Activated naive CD4-positive, alpha-beta T cell treated with anti-CD3 and anti-CD28 coated beads, Interleukin-2, amount 50 U/mL, for 24 hours (primary cell): ENCODE results near the gene SLC7A4.

ENCODE experiments used
- H3K27ac Mint-ChIP-seq: one replicate; pipeline ENCODE4 v1.8.0; 2021; ENCODE audit warnings: mild to moderate bottlenecking, mixed read lengths
- H3K27me3 Mint-ChIP-seq: one replicate; pipeline ENCODE4 v1.8.0; 2021; ENCODE audit warnings: mixed read lengths
- H3K36me3 Mint-ChIP-seq: one replicate; pipeline ENCODE4 v1.8.0; 2021; ENCODE audit warnings: mixed read lengths
- H3K4me1 Mint-ChIP-seq: one replicate; pipeline ENCODE4 v1.8.0; 2021; ENCODE audit warnings: mixed read lengths
- H3K4me3 Mint-ChIP-seq: one replicate; pipeline ENCODE4 v1.8.0; 2021; ENCODE audit warnings: mild to moderate bottlenecking, mixed read lengths
- H3K9me3 Mint-ChIP-seq: one replicate; pipeline ENCODE4 v1.8.0; 2021; ENCODE audit warnings: mixed read lengths

Gene SLC7A4

DNA sequence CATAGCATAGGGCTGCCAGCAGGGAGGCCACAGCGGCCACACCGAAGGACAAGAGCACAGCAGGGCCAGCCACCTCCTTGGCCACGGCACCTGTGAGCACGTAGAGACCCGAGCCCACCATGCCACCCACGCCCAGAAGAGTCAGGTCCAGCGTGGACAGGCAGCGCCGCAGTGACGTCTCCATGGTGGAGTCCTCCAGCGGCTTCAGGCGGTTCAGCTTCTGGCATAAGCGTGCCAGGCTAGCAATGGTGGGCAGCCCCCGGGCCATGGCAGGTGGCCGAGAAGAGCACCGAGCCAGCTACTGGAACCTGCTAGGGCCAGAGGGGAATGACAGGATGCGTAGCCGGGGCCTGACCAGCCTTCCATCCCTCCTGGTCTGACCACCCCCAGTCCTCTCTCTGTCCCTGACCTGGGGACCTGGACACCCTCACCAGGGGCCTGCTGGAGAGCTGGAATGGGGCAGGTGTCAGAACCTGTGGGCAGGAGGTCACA, 770 bp downstream of the SLC7A4 start:
- no peak overlapping the region for H3K27ac Mint-ChIP-seq
- H3K4me3 Mint-ChIP-seq, result peak overlapping the region; percentile 15

DNA sequence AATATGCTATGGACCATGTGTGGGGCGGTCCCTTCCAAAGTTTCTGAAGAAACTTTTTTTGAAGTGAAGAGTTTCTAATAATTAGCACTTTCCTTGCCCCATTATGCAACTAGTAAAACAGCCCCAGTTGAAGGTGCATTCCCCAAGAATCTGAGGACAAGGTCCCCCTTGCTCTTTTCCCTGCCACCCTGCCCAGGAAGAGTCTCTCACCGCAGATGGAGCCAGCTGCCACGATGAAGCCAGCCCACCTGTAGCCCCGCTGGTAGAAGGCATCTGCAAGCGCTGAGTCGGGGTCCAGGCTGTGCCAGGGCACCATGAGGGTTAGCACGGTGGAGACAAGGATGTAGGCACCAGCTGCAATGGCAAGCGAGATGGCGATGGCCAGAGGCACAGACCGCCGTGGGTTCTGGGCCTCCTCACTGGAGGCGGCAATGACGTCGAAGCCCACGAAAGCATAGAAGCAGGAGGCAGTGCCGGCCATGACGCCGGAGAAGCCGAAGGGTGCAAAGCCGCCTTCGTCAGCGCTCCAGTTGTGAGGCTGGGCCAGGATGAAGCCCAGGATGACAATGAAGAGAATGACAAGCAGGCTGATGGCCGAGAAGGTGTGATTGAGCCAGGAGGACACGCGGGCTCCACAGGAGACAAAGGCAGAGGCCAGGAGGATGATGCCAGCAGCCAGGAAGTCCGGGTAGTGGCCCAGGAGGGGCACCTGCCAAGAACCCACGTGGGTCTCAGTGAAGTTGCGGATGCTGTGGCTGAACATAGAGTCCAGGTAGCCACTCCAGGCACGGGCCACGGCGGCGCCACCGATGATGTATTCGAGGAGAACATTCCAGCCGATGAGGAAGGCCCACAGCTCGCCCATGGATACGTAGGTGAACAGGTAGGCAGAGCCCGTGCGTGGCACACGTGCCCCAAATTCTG, 1.5 kb downstream of the SLC7A4 start:
- Mint-ChIP-seq H3K4me1 (no peaks in the 10 kb centered on the region), H3K27ac (no peak overlapping the region), H3K27me3 (peaks cover 17% of the 10 kb centered on the region), H3K4me3 (peak overlapping the region; percentile 15), H3K9me3 (no peaks in the 10 kb centered on the region), H3K36me3 (no peaks in the 10 kb centered on the region)

More for the DNA sequence above, 770 bp downstream of the SLC7A4 start:
- H3K27me3 Mint-ChIP-seq, result peaks cover 17% of the 10 kb centered on the region
- H3K9me3 Mint-ChIP-seq, result no peaks in the 10 kb centered on the region
- no peaks in the 10 kb centered on the region for H3K4me1 Mint-ChIP-seq
- no peaks in the 10 kb centered on the region for H3K36me3 Mint-ChIP-seq

DNA sequence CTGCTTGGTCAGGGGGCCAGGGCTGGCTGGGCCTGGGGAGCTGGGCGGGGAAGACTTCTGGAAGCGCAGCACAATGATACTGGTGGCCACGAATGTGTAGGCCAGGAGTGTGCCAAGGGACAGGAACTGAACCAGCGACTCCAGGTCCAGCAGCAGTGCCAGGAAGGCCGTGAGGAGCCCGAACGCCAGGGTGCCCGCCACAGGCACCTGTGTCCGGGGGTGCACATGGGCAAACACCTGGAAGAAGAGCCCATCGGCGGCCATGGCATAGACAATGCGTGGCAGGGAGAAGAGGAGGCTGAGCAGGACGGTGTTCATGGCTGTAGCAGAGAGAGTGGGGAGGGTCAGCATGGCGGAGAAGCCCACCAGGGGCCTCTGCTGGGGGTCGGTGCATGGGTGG, 2.3 kb downstream of the SLC7A4 start:
- H3K27me3 Mint-ChIP-seq, result peaks cover 17% of the 10 kb centered on the region
- H3K9me3 Mint-ChIP-seq, result no peaks in the 10 kb centered on the region

DNA sequence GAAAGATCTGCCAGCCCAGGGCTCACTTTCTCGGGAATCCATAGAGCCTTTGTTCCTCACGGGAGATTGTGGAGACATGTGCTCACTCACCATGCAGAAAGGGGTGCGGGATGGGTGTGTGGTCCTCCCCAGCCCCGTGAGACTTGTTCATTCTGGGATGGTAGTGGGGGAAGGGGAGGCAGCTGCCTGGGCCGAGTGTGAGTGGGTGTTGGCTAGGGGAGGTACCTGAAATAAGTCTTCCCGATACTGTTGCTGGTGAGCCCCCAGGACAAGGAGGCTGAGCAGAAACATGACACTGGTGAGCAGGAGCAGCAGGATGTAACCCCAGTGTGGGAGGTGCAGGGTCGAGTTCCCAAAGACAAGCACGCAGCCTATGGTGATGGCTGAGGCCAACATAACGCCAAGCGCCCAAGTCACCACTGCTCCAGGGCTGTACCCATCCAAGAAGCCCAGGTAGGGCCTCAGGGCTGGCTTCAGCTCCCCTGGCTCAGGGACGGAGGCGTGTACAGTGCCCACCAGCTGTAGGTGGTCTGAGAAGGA, 2.8 kb downstream of the SLC7A4 start:
- H3K27me3 Mint-ChIP-seq, result peaks cover 17% of the 10 kb centered on the region
- peaks cover 8% of the 10 kb centered on the region for H3K4me1 Mint-ChIP-seq
- H3K36me3 Mint-ChIP-seq, result no peaks in the 10 kb centered on the region
- H3K9me3 Mint-ChIP-seq, result no peaks in the 10 kb centered on the region
- H3K27ac Mint-ChIP-seq, result no peak overlapping the region
- no peak overlapping the region for H3K4me3 Mint-ChIP-seq

More for the DNA sequence above, 2.3 kb downstream of the SLC7A4 start:
- peaks cover 7% of the 10 kb centered on the region for H3K4me1 Mint-ChIP-seq
- H3K4me3 Mint-ChIP-seq, result no peak overlapping the region
- H3K27ac Mint-ChIP-seq, result no peak overlapping the region
- no peaks in the 10 kb centered on the region for H3K36me3 Mint-ChIP-seq

DNA sequence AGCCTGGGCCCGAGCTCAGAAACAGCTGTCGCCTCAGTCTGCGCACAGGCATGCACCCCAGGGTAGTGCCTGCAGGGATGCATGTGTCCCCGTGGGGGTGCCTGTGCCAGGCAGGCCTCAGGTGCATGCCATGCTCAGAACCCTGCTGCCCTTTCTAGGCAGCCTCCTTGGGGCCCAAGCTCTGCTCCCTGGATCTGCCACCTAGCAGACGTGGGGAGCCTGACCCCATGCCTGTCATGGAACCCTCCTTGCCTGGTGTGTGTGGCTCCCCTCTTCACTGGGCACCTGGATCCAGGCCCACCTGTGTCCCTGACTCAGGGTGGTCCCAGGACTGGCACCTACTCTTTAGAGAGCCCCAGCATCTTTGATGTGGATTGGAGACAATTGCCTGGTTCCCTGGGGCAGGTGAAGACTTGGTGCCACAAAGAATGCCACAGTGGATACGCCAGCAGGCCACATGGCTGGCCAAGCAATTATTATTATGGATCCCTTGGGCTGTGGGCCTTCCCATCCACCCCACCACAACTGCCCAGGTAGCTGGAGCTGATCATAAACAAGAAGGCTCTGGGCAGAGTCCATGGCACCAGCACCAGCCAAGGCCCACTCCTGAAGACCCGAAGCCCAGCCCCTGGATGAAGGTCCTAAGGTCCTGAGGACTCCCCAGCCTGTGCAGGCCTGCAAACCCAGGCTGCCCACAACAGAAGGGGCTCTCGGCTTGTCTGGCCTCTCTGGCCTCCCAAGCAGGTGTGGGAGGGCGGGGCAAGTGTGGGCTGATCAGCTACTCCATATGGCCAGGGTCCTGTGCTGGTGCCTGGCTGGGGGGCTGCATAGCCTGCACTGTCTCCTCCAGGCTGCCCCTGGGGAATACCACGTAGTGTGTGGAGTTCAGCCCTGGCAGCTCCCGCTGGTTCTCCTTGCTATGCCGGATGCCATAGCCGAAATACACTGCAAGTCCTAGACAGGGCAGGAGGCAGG, 3.8 kb downstream of the SLC7A4 start:
- no peaks in the 10 kb centered on the region for H3K9me3 Mint-ChIP-seq
- peaks cover 17% of the 10 kb centered on the region for H3K27me3 Mint-ChIP-seq
- H3K4me1 Mint-ChIP-seq, result peaks cover 8% of the 10 kb centered on the region
- H3K36me3 Mint-ChIP-seq, result no peaks in the 10 kb centered on the region
- no peak overlapping the region for H3K27ac Mint-ChIP-seq
- no peak overlapping the region for H3K4me3 Mint-ChIP-seq

DNA sequence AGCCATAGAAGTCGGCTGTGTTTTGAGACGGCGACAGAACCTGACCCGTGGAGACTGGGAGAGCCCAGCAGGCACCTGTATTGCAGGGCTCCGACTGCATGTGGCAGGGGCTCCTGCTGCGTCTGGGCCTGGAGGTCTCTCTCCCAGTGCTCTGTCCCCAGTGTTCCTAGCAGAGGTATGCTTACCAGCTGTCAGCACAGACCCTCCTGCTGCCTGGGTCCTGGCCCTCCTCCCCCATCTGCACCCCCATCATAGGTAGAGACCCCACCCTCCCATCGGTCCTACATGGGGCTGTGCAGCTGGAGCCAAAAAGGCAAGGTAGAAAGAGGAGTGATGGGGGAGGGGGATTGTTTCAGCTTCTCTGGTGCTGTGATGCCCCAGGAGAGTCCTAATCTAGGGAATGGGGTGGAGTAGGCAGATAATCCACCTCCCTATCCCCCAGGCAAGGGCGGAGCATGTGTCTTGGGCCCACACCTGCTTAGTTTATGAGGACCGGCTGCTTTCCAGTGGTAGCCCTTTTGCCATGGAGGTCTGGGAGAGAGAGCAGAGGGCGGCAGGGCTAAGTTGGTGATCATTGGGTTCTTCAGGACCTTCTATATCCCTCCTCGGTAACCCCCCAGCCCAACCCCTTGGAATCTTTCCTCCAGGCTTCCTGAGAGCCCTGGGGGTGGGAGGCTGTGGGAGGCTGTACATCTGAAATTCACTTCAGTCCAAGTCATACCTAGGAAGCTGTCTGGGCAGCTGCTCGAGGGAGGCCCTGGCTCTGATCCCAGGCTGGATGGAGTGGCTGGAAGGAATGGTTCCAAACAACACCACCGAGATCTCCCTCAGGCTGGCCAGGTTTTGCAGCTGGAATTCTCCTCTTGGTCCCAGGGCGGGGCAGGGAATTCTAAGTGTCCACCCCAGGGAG, 5.3 kb downstream of the SLC7A4 start:
- Mint-ChIP-seq H3K4me3 (no peak overlapping the region), H3K36me3 (no peaks in the 10 kb centered on the region), H3K4me1 (peaks cover 8% of the 10 kb centered on the region), H3K27ac (no peak overlapping the region), H3K9me3 (no peaks in the 10 kb centered on the region), H3K27me3 (peaks cover 12% of the 10 kb centered on the region)

DNA sequence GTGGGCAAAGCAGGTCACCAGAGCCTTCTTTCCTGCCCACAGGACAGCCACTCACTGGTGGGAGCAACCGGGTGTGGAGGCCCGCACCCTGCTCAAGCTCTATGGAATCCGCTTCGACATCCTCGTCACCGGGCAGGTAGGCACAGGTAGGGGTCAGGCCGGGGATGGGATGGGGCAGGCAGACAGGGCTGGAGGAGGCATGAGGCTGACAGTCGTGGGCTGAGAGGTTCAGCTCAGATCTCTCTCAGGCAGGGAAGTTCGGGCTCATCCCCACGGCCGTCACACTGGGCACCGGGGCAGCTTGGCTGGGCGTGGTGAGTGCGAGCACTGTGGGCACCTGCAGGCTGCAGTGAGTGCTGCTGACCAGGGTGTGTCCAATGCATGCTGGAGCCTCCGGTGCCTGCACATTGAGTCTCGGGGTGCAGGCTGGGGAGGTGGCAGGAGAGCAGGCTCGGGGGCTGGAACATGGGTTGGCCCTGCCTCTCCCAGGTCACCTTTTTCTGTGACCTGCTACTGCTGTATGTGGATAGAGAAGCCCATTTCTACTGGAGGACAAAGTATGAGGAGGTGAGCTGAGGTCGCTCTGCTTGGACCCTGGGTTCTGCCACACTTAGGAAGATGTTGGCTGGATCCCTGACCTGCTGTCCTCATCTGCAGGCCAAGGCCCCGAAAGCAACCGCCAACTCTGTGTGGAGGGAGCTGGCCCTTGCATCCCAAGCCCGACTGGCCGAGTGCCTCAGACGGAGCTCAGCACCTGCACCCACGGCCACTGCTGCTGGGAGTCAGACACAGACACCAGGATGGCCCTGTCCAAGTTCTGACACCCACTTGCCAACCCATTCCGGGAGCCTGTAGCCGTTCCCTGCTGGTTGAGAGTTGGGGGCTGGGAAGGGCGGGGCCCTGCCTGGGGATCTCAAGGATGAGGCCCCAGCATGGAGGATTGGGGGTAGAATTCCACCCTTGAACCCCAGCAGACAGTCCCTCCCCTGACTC, 6.3 kb downstream of the SLC7A4 start:
- H3K9me3 Mint-ChIP-seq, result no peaks in the 10 kb centered on the region
- H3K36me3 Mint-ChIP-seq, result no peaks in the 10 kb centered on the region
- no peak overlapping the region for H3K27ac Mint-ChIP-seq
- H3K4me1 Mint-ChIP-seq, result peaks cover 8% of the 10 kb centered on the region
- H3K4me3 Mint-ChIP-seq, result no peak overlapping the region
- H3K27me3 Mint-ChIP-seq, result peaks cover 8% of the 10 kb centered on the region

DNA sequence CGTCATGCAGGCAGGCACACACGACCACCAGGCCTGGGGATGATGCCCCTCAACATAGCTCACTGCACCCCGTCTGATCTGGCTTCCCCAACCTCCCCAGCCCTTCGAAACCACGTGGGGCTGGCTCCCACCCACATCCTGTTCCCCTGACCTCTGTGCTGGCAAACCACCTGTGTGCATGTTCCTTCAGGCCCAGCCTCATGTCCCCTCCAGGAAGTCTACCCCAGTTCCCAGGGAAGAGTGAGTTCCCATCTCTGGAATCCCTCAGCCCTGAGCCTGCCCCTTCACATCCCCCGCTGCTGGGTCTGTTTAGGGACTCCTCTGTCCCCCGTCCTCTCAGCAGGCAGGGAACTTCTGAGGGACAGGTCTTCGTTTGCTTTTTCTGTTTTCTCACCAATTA, 7.1 kb downstream of the SLC7A4 start:
- Mint-ChIP-seq H3K4me3 (no peak overlapping the region), H3K4me1 (peaks cover 8% of the 10 kb centered on the region), H3K36me3 (no peaks in the 10 kb centered on the region), H3K27ac (peak overlapping the region; percentile 8), H3K9me3 (no peaks in the 10 kb centered on the region), H3K27me3 (peaks cover 2% of the 10 kb centered on the region)

DNA sequence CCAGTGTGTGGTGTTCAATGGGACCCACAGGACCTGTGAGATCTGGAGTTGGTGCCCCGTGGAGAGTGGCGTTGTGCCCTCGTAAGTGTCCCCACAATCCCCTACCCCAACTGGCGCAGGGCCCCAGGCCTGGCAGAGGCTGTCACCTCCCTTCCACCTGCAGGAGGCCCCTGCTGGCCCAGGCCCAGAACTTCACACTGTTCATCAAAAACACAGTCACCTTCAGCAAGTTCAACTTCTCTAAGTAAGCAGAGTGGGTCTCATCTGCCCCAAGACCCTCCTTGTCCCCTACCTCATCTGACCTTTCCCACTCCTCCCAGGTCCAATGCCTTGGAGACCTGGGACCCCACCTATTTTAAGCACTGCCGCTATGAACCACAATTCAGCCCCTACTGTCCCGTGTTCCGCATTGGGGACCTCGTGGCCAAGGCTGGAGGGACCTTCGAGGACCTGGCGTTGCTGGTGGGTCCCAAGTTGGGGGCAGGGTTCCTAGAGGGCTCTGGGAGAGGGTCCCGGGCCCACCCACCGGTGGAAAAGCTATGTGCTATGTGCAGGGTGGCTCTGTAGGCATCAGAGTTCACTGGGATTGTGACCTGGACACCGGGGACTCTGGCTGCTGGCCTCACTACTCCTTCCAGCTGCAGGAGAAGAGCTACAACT, 9.3 kb downstream of the SLC7A4 start:
- Mint-ChIP-seq H3K4me1 (peaks cover 8% of the 10 kb centered on the region), H3K36me3 (no peaks in the 10 kb centered on the region), H3K9me3 (no peaks in the 10 kb centered on the region), H3K4me3 (no peak overlapping the region), H3K27ac (no peak overlapping the region), H3K27me3 (no peaks in the 10 kb centered on the region)

DNA sequence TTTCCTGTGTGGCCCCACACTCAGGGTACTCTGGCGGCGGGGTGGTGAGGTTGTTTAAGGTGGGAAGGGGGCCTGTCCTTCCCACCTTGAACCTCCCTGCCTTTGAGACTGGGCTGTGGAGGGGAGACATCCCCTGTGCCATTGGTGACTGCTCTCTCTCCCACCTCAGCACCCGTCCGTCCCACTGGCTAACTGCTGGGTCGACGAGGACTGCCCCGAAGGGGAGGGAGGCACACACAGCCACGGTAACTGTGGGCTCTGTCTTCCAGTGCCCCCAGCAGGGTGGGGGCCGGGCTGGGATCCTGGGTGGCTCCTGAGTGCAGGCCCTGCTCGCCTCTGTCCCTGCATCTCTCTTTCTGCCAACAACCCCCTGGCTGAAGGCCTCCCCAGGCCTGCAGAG, 9.9 kb downstream of the SLC7A4 start:
- H3K27ac Mint-ChIP-seq, result no peak overlapping the region

DNA sequence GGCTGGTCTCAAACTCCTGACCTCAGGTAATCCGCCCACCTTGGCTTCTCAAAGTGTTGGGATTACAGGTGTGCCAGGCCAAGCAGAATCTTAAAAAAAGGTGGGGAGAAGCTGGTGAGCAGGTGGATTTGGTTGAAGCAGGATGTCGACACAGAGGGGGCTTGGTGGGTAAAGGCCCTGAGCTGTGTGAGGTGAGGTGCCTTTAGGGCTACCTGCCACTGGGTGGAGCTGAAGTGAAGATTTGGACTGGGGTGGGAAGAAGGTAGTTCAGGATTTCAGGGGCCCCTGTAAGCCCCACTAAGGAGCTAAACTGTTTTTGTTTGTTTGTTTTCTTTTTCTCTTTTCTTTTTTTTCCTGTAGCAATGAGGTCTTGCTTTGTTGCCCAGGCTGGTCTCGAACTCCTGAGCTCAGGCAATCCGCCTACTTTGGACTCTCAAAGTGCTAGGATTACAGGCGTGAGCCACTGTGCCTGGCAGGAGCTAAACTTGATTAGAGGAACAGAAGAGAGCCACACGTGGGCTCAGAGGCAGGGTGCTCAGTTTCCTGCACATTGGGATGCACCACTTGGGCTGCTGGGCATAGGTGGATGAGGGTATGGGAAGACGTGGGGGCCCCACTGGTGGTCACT, 11.4 kb downstream of the SLC7A4 start:
- H3K4me3 Mint-ChIP-seq, result no peak overlapping the region
- no peaks in the 10 kb centered on the region for H3K9me3 Mint-ChIP-seq
- no peaks in the 10 kb centered on the region for H3K36me3 Mint-ChIP-seq
- peak overlapping the region; percentile 62 for H3K27ac Mint-ChIP-seq
- H3K4me1 Mint-ChIP-seq, result peaks cover 18% of the 10 kb centered on the region
- no peaks in the 10 kb centered on the region for H3K27me3 Mint-ChIP-seq

More for the DNA sequence above, 9.9 kb downstream of the SLC7A4 start:
- no peaks in the 10 kb centered on the region for H3K36me3 Mint-ChIP-seq
- H3K4me1 Mint-ChIP-seq, result peaks cover 8% of the 10 kb centered on the region
- no peak overlapping the region for H3K4me3 Mint-ChIP-seq
- no peaks in the 10 kb centered on the region for H3K27me3 Mint-ChIP-seq
- H3K9me3 Mint-ChIP-seq, result no peaks in the 10 kb centered on the region

DNA sequence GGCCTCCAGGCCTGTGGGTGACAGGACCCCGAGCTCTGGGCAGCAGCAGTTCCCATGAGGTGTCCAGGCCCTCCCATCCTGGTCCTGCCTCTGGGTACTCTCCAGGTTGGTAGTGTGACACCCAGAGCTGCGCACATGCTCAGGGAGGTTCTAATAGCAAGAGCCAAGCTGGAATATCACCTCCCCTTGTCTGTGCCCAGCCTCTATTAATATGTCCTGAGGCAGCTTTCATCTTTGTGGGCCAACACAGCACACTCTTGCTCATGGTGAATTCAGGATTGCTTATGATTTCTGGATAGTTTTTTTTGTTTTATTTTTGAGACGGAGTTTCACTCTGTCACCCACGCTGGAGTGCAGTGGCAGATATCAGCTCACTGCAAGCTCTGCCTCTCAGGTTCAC, 14.0 kb downstream of the SLC7A4 start:
- H3K9me3 Mint-ChIP-seq, result no peaks in the 10 kb centered on the region
- no peak overlapping the region for H3K4me3 Mint-ChIP-seq
- no peaks in the 10 kb centered on the region for H3K27me3 Mint-ChIP-seq
- no peaks in the 10 kb centered on the region for H3K36me3 Mint-ChIP-seq
- H3K4me1 Mint-ChIP-seq, result peaks cover 30% of the 10 kb centered on the region
- no peak overlapping the region for H3K27ac Mint-ChIP-seq
